Endodermal cell (in vitro differentiated cells): ENCODE results near the gene CDSN. TPM values are rescaled to one million over a fixed set of nuclear protein-coding genes. Genes with fewer than 3 reads are reported as not detected.

Experiments
- DNase-seq: peaks from one replicate; pipeline ENCODE4 v3.0.0-alpha.2; 2017
- H3K27ac ChIP-seq: 2 replicates; pipeline ENCODE4 v1.5.1; 2013; ENCODE audit warnings: mild to moderate bottlenecking, low read depth, low read length, moderate library complexity
- H3K27me3 ChIP-seq: 2 replicates; pipeline ENCODE4 v1.6.1; 2013; ENCODE audit warnings: mild to moderate bottlenecking, low read length, moderate library complexity; ENCODE audit not compliant: insufficient read depth, control insufficient read depth, poor library complexity, severe bottlenecking
- H3K36me3 ChIP-seq: 2 replicates; pipeline ENCODE4 v1.7.0; 2013; ENCODE audit warnings: mild to moderate bottlenecking, low read length, moderate library complexity; ENCODE audit not compliant: control insufficient read depth, insufficient read depth
- H3K4me1 ChIP-seq: one replicate; pipeline ENCODE4 v1.7.0; 2013; ENCODE audit warnings: low read length; ENCODE audit not compliant: control insufficient read depth, insufficient read depth
- H3K4me3 ChIP-seq: 2 replicates; pipeline ENCODE4 v1.5.1; 2013; ENCODE audit warnings: mild to moderate bottlenecking, low read length, moderate library complexity
- H3K9ac ChIP-seq: 2 replicates; pipeline ENCODE4 v1.6.1; 2013; ENCODE audit warnings: mild to moderate bottlenecking, low read length, moderate library complexity; ENCODE audit not compliant: poor library complexity, severe bottlenecking; ENCODE audit errors: extremely low read depth
- H3K9me3 ChIP-seq: 2 replicates; pipeline ENCODE4 v1.6.1; 2013; ENCODE audit warnings: mild to moderate bottlenecking, low read length, moderate library complexity; ENCODE audit not compliant: control insufficient read depth
- H3K27ac Mint-ChIP-seq: 2 replicates; pipeline ENCODE4 v1.8.0; 2020; ENCODE audit warnings: mixed read lengths
- H3K27me3 Mint-ChIP-seq: 2 replicates; pipeline ENCODE4 v1.8.0; 2021; ENCODE audit warnings: mild to moderate bottlenecking, mixed read lengths; ENCODE audit not compliant: insufficient read depth
- H3K36me3 Mint-ChIP-seq: 2 replicates; pipeline ENCODE4 v1.8.0; 2020; ENCODE audit warnings: low read depth, mixed read lengths
- H3K4me1 Mint-ChIP-seq: 2 replicates; pipeline ENCODE4 v1.8.0; 2020; ENCODE audit warnings: mixed read lengths
- H3K4me3 Mint-ChIP-seq: 2 replicates; pipeline ENCODE4 v1.8.0; 2020; ENCODE audit warnings: mild to moderate bottlenecking, moderate library complexity, mixed read lengths
- H3K9me3 Mint-ChIP-seq: 2 replicates; pipeline ENCODE4 v1.8.0; 2020; ENCODE audit warnings: mild to moderate bottlenecking, mixed read lengths
- CTCF ChIP-seq: fragments of 200-600 bp; sonication (generic); conservative IDR thresholded peaks from 2 replicates; pipeline ENCODE4 v1.5.0; 2021; ENCODE audit warnings: antibody characterized with exemption, mild to moderate bottlenecking
- WGBS, 2 experiments: methylation state at CpG; one replicate each; pipeline versions ENCODE4 v1.1.5 to v1.1.7; 2013; ENCODE audit warnings: missing lambda C conversion rate in 2 of 2, mixed read lengths in 1 of 2; ENCODE audit not compliant: insufficient coverage in 1 of 2, insufficient read length in 1 of 2; 5-methylcytosine and 5-hydroxymethylcytosine counted together
- total RNA-seq, 2 donors: library from RNA; stranded (reverse); fragmentation: NEBNext Ultra II Directional in 1 of 2; extraction: Animal tissue kit (Norgen Biotek cat#: 25700) in 1 of 2; gene quantifications; 2 replicates in 1 of 2; 3 replicates in 1 of 2; pipeline ENCODE4 v1.2.1, GENCODE V29; 2021

CDSN gene
- total RNA-seq, 2 donors from 2014 or later = not detected

DNA sequence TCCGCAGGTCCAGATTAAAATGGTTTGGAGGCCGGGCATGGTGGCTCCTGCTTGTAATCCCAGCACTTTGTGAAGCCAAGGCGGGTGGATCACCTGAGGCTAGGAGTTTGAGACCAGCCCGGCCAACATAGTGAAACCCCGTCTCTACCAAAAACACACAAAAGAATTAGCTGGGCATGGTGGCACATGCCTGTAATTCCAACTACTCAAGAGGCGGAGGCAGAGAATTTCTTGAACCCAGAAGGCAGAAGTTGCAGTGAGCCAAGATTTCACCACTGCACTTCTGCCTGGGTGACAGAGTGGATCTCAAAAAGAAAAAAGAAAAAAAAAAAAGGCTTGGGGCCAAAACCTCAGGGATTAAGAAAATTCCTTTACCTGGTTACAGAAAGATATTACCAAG, 38.4 kb downstream of the CDSN start:
- Histone ChIP-seq H3K27me3 (no peaks in the 10 kb centered on the region), H3K27ac (no peak overlapping the region), H3K4me3 (no peak overlapping the region), H3K9ac (no peak overlapping the region), H3K9me3 (no peaks in the 10 kb centered on the region), H3K36me3 (no peaks in the 10 kb centered on the region), H3K4me1 (peaks cover 4% of the 10 kb centered on the region)
- Mint-ChIP-seq H3K4me1 (peaks cover 10% of the 10 kb centered on the region), H3K27ac (no peak overlapping the region), H3K27me3 (peaks cover 3% of the 10 kb centered on the region), H3K4me3 (no peak overlapping the region), H3K36me3 (no peaks in the 10 kb centered on the region), H3K9me3 (no peaks in the 10 kb centered on the region)
- 86 to 89% methylated on average over 3 to 6 of the region's 6 CpGs for WGBS, 2 experiments
- DNase-seq = no peak
- TF ChIP-seq CTCF = no peak

GRCh38 chr6:31079656-31080261, 40.5 kb downstream of the CDSN start:
- Histone ChIP-seq H3K4me1 (no peaks in the 10 kb centered on the region), H3K36me3 (no peaks in the 10 kb centered on the region), H3K9me3 (no peaks in the 10 kb centered on the region), H3K4me3 (no peak overlapping the region), H3K27me3 (no peaks in the 10 kb centered on the region), H3K9ac (no peak overlapping the region), H3K27ac (no peak overlapping the region)
- Mint-ChIP-seq H3K36me3 (no peaks in the 10 kb centered on the region), H3K9me3 (no peaks in the 10 kb centered on the region), H3K27ac (no peak overlapping the region), H3K4me3 (no peak overlapping the region), H3K4me1 (peaks cover 5% of the 10 kb centered on the region), H3K27me3 (peaks cover 3% of the 10 kb centered on the region)
- WGBS, 2 experiments = 44 to 46% methylated on average over 22 of the region's 22 CpGs
- peak; percentile 93 for DNase-seq
- TF ChIP-seq CTCF = peak; percentile 87

DNA sequence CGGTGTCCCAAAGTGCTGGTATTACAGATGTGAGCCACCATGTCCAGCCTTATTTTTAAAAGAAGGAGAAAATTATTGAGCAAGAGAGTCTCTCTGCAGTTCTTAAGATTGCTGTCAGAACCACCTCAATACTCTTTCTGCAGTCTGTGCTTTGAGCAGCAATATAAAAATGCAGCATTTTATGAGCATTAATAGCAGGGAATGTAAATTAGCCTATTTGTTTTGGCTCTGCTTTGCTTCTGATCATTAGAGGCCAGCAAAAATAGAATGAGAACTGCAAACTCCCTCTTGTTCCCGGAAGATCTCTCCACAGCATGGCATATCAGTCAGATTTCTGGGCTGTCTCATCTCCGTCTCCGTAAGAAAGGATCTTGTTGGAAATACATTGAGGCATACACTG, 43.6 kb downstream of the CDSN start:
- H3K9me3 Mint-ChIP-seq = no peaks in the 10 kb centered on the region
- Histone ChIP-seq H3K9ac (no peak overlapping the region), H3K9me3 (no peaks in the 10 kb centered on the region), H3K27ac (no peak overlapping the region), H3K27me3 (no peaks in the 10 kb centered on the region), H3K36me3 (no peaks in the 10 kb centered on the region), H3K4me3 (no peak overlapping the region), H3K4me1 (no peaks in the 10 kb centered on the region)
- 93 to 95% methylated on average over 4 of the region's 4 CpGs for WGBS, 2 experiments
- no peaks in the 10 kb centered on the region for H3K36me3 Mint-ChIP-seq
- peaks cover 3% of the 10 kb centered on the region for H3K4me1 Mint-ChIP-seq
- no peak for TF ChIP-seq CTCF
- peaks cover 3% of the 10 kb centered on the region for H3K27me3 Mint-ChIP-seq
- DNase-seq = no peak
- no peak overlapping the region for H3K4me3 Mint-ChIP-seq
- H3K27ac Mint-ChIP-seq = no peak overlapping the region
